ENCODE data around the gene KCNK4. TPM values are rescaled to one million over a fixed set of nuclear protein-coding genes. Genes with fewer than 3 reads are reported as not detected.
"Not testable (repeated sequence)": the region's sequence is repeated elsewhere in the genome, so short reads cannot be mapped to it uniquely, and the experiment has no call there.

KCNK4 gene
- total RNA-seq, 1 donor from 2014 or later: 0.52 TPM

- Histone ChIP-seq H3K27ac (ENCODE audit: low read depth, low read length) (no peak overlapping the region), H2AFZ (ENCODE audit: low read depth, low read length) (peak overlapping the region; percentile 63)
- FAIRE-seq: no peak
These were observed 15.4 kb downstream of the KCNK4 start for GRCh38 chr11:64306563-64306875.

GRCh38 chr11:64306876-64307622, 15.9 kb downstream of the KCNK4 start:
- no peaks in the 10 kb centered on the region for H3K36me3 ChIP-seq (ENCODE audit: insufficient read depth, low read length)
- TF ChIP-seq EZH2 (IDR thresholded peaks at IDR 0.05; ENCODE audit: insufficient read depth, low read length) (no peak), CTCF (IDR thresholded peaks at IDR 0.05; ENCODE audit: insufficient read depth, low read depth, low read length) (no peak)
- peaks cover 2% of the 10 kb centered on the region for H3K4me1 Mint-ChIP-seq (ENCODE audit: low read depth, unreplicated experiment)
- no peaks in the 10 kb centered on the region for H3K9me3 Mint-ChIP-seq (ENCODE audit: unreplicated experiment)
- FAIRE-seq: no peak
- no peak overlapping the region for H3K27ac Mint-ChIP-seq (ENCODE audit: unreplicated experiment)
- no peaks in the 10 kb centered on the region for H3K9me3 ChIP-seq (ENCODE audit: insufficient read depth, low read depth, low read length)
- peak overlapping the region; percentile 95 for H3K4me2 ChIP-seq (ENCODE audit: low read length)
- H4K20me1 ChIP-seq (ENCODE audit: insufficient read depth, low read length): peaks cover 6% of the 10 kb centered on the region
- no peak overlapping the region for H3K4me3 ChIP-seq (ENCODE audit: insufficient read depth, low read depth, low read length)
- H3K4me1 ChIP-seq (ENCODE audit: insufficient read depth, low read length): peaks cover 12% of the 10 kb centered on the region
- no peaks in the 10 kb centered on the region for H3K27me3 Mint-ChIP-seq (ENCODE audit: low read depth, unreplicated experiment)
- H3K27ac ChIP-seq (ENCODE audit: low read depth, low read length): no peak overlapping the region
- no peaks in the 10 kb centered on the region for H3K36me3 Mint-ChIP-seq (ENCODE audit: low read depth, unreplicated experiment)
- H3K4me3 Mint-ChIP-seq (ENCODE audit: unreplicated experiment): peak overlapping the region; percentile 94
- no peaks in the 10 kb centered on the region for H3K27me3 ChIP-seq (ENCODE audit: insufficient read depth, low read length)
- no peak overlapping the region for H2AFZ ChIP-seq (ENCODE audit: low read depth, low read length)
- H3K79me2 ChIP-seq (ENCODE audit: insufficient read depth, low read length): peaks cover 24% of the 10 kb centered on the region
- no peak overlapping the region for H3K9ac ChIP-seq (ENCODE audit: low read length)
- no peak for DNase-seq (ENCODE audit: low read depth)

More at GRCh38 chr11:64306563-64306875, 15.4 kb downstream of the KCNK4 start:
- no peaks in the 10 kb centered on the region for H3K9me3 ChIP-seq (ENCODE audit: insufficient read depth, low read depth, low read length)
- no peak for DNase-seq (ENCODE audit: low read depth)
- H3K27me3 Mint-ChIP-seq (ENCODE audit: low read depth, unreplicated experiment): peaks cover 5% of the 10 kb centered on the region
- peak overlapping the region; percentile 95 for H3K4me2 ChIP-seq (ENCODE audit: low read length)
- H3K4me1 Mint-ChIP-seq (ENCODE audit: low read depth, unreplicated experiment): peaks cover 2% of the 10 kb centered on the region
- peak overlapping the region; percentile 78 for H3K9ac ChIP-seq (ENCODE audit: low read length)
- H3K36me3 Mint-ChIP-seq (ENCODE audit: low read depth, unreplicated experiment): no peaks in the 10 kb centered on the region
- H3K9me3 Mint-ChIP-seq (ENCODE audit: unreplicated experiment): no peaks in the 10 kb centered on the region
- H3K27me3 ChIP-seq (ENCODE audit: insufficient read depth, low read length): peaks cover 2% of the 10 kb centered on the region
- H3K79me2 ChIP-seq (ENCODE audit: insufficient read depth, low read length): peaks cover 24% of the 10 kb centered on the region
- TF ChIP-seq EZH2 (IDR thresholded peaks at IDR 0.05; ENCODE audit: insufficient read depth, low read length) (no peak), CTCF (IDR thresholded peaks at IDR 0.05; ENCODE audit: insufficient read depth, low read depth, low read length) (no peak)
- H3K4me3 Mint-ChIP-seq (ENCODE audit: unreplicated experiment): peak overlapping the region; percentile 94
- H3K36me3 ChIP-seq (ENCODE audit: insufficient read depth, low read length): no peaks in the 10 kb centered on the region
- H3K4me3 ChIP-seq (ENCODE audit: insufficient read depth, low read depth, low read length): peak overlapping the region; percentile 73
- H4K20me1 ChIP-seq (ENCODE audit: insufficient read depth, low read length): peaks cover 6% of the 10 kb centered on the region
- peaks cover 12% of the 10 kb centered on the region for H3K4me1 ChIP-seq (ENCODE audit: insufficient read depth, low read length)
- peak overlapping the region; percentile 80 for H3K27ac Mint-ChIP-seq (ENCODE audit: unreplicated experiment)

- peak overlapping the region; percentile 79 for H3K4me3 Mint-ChIP-seq (ENCODE audit: unreplicated experiment)
- H3K27ac ChIP-seq (ENCODE audit: low read depth, low read length): not testable (repeated sequence)
These were observed 16.7 kb downstream of the KCNK4 start for GRCh38 chr11:64307795-64308194.

More at GRCh38 chr11:64307795-64308194, 16.7 kb downstream of the KCNK4 start:
- not testable (repeated sequence) for H3K4me3 ChIP-seq (ENCODE audit: insufficient read depth, low read depth, low read length); H3K27me3 ChIP-seq (ENCODE audit: insufficient read depth, low read length); H3K27me3 Mint-ChIP-seq (ENCODE audit: low read depth, unreplicated experiment); H4K20me1 ChIP-seq (ENCODE audit: insufficient read depth, low read length); H2AFZ ChIP-seq (ENCODE audit: low read depth, low read length); H3K9me3 ChIP-seq (ENCODE audit: insufficient read depth, low read depth, low read length); H3K4me1 Mint-ChIP-seq (ENCODE audit: low read depth, unreplicated experiment); H3K36me3 Mint-ChIP-seq (ENCODE audit: low read depth, unreplicated experiment); H3K9me3 Mint-ChIP-seq (ENCODE audit: unreplicated experiment); H3K27ac Mint-ChIP-seq (ENCODE audit: unreplicated experiment); H3K4me2 ChIP-seq (ENCODE audit: low read length); FAIRE-seq; DNase-seq (ENCODE audit: low read depth); H3K9ac ChIP-seq (ENCODE audit: low read length); H3K36me3 ChIP-seq (ENCODE audit: insufficient read depth, low read length)
- Histone ChIP-seq H3K4me1 (ENCODE audit: insufficient read depth, low read length) (peaks cover 12% of the 10 kb centered on the region), H3K79me2 (ENCODE audit: insufficient read depth, low read length) (peaks cover 24% of the 10 kb centered on the region)

Measured in astrocyte (in vitro differentiated cells and primary cell).